ENCODE measurements around the gene METTL24.

The METTL24 gene

DNA sequence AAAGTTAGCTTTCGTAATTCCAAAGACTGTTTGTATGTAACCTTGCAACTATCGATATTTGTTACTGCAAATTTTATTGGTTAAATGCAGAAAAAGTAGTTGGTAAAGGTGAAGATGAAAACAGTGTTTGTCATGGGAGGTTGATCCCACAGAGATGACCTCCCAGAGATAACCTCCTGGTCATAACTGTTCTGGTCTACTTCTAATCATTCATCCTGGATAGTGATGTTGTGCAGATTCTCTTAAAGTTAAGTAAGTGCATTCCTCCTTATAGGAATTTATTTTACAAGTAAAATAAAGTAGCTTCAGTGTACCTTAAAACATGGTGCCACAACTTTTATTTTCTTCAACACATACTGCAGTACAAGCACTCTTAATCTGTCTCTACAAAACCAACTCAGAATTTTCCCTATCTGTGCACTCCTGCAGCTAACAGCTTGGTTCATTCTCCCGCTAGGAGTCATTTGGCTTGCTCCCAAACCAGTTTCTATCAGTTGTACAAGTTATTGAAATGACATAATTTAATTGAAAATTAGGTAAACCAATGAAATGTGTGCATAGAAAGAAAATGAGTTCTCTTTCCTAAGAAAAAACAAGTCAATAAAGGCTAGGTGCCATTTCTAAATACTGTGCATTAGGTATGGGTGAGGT lies 19.2 kb downstream of the METTL24 start:
- H3K27me3 Mint-ChIP-seq, result peaks cover 1% of the 10 kb centered on the region
- no peak overlapping the region for H3K4me3 Mint-ChIP-seq
- no peaks in the 10 kb centered on the region for H3K36me3 Mint-ChIP-seq (ENCODE audit: low read depth)

DNA sequence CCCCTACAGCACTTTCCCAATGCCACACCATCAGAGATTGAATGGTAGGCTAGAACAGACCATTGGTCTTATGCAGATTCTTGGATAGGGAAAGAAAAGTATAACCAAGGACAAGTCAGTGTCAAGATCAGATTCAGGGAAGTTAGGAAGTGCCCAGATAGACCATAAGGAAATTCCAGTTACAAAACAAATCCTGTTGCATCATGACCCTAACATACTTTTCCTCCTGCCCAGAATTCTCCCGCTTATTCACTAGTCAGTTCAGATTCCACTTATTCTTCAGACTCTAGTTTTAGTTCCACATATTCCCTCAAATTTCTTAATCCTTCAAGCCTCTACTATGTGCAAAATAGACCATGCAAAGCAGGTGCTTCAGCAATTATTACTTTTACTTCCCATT lies 20.7 kb downstream of the METTL24 start:
- Mint-ChIP-seq H3K36me3 (ENCODE audit: low read depth) (no peaks in the 10 kb centered on the region), H3K27me3 (peaks cover 1% of the 10 kb centered on the region), H3K4me3 (no peak overlapping the region), H3K27ac (no peak overlapping the region), H3K9me3 (no peaks in the 10 kb centered on the region), H3K4me1 (ENCODE audit: low read depth) (peaks cover 10% of the 10 kb centered on the region)
- intact Hi-C loops (cut with micrococcal nuclease), result no loop called here

More for the DNA sequence above, 19.2 kb downstream of the METTL24 start:
- H3K9me3 Mint-ChIP-seq, result no peaks in the 10 kb centered on the region
- H3K27ac Mint-ChIP-seq, result no peak overlapping the region
- intact Hi-C loops (cut with micrococcal nuclease), result no loop called here
- peaks cover 10% of the 10 kb centered on the region for H3K4me1 Mint-ChIP-seq (ENCODE audit: low read depth)

GRCh38 chr6:110334423-110335180 lies 23.5 kb downstream of the METTL24 start:
- H3K9me3 Mint-ChIP-seq, result no peaks in the 10 kb centered on the region
- intact Hi-C loops (cut with micrococcal nuclease), result no loop called here
- peaks cover 10% of the 10 kb centered on the region for H3K4me1 Mint-ChIP-seq (ENCODE audit: low read depth)
- no peak overlapping the region for H3K4me3 Mint-ChIP-seq
- no peaks in the 10 kb centered on the region for H3K36me3 Mint-ChIP-seq (ENCODE audit: low read depth)
- no peak overlapping the region for H3K27ac Mint-ChIP-seq
- no peaks in the 10 kb centered on the region for H3K27me3 Mint-ChIP-seq

DNA sequence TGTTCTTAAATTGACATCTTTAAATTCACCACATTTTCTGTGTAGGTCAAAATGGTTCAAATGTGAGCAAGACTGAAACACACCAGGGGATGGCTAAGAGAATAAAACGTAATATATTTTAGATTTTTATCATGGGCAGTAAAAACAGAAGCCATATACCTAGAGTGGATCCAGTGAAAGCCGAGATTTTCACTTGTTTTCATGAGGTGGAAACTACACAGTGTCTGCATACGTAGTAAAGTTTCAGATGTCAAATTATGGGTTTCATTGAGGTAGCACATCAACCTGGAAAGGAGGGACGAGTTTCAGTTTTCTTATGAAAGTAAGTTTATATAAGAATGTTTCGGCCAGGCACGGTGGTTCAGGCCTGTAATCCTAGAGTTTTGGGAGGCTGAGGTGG lies 25.9 kb downstream of the METTL24 start:
- Mint-ChIP-seq H3K4me3 (no peak overlapping the region), H3K4me1 (ENCODE audit: low read depth) (peaks cover 4% of the 10 kb centered on the region), H3K27me3 (no peaks in the 10 kb centered on the region), H3K9me3 (no peaks in the 10 kb centered on the region), H3K36me3 (ENCODE audit: low read depth) (no peaks in the 10 kb centered on the region), H3K27ac (no peak overlapping the region)
- intact Hi-C loops (cut with micrococcal nuclease), result no loop called here

DNA sequence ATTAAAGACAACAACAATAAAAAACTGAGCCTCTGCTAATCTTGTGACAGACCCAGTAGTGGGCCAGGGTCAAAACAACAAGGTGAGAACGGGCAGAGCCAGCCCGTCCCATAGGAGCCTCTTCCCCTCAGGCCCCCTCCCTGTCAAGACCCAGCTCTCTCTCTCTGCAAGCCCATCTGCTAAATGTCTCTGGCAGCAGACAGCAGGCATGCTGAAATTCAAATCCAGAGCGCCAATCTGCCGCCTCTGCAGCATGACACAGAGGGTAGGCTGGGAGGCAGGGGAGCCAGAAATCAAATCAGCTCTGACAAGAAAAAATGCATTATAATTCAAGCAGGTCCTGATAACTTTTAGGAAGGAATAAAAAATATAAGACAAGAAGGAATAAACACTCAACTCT lies 26.3 kb downstream of the METTL24 start:
- intact Hi-C loops (cut with micrococcal nuclease), result no loop called here
- no peaks in the 10 kb centered on the region for H3K4me1 Mint-ChIP-seq (ENCODE audit: low read depth)
- no peak overlapping the region for H3K4me3 Mint-ChIP-seq
- H3K27ac Mint-ChIP-seq, result no peak overlapping the region
- no peaks in the 10 kb centered on the region for H3K9me3 Mint-ChIP-seq
- H3K36me3 Mint-ChIP-seq (ENCODE audit: low read depth), result no peaks in the 10 kb centered on the region
- H3K27me3 Mint-ChIP-seq, result no peaks in the 10 kb centered on the region

DNA sequence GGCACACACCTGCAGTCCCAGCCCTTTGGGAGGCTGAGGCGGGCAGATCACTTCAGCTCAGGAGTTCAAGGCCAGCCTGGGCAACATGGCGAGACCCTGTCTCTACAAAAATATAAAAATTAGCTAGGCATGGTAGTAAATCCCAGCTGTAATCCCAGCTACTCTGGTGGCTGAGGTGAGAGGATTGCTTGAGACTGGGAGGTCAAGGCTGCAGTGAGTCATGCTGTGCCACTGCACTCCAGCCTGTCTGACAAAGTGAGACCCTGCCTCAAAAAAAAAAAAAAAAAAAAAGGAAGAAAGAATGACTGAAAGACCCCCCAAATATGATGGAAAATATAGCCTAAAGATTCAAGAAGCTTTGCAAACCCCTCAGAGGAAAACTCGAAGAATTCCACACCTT lies 26.8 kb downstream of the METTL24 start:
- no peaks in the 10 kb centered on the region for H3K4me1 Mint-ChIP-seq (ENCODE audit: low read depth)
- no peak overlapping the region for H3K27ac Mint-ChIP-seq
- no peaks in the 10 kb centered on the region for H3K9me3 Mint-ChIP-seq
- H3K36me3 Mint-ChIP-seq (ENCODE audit: low read depth), result no peaks in the 10 kb centered on the region
- no peak overlapping the region for H3K4me3 Mint-ChIP-seq
- intact Hi-C loops (cut with micrococcal nuclease), result no loop called here
- H3K27me3 Mint-ChIP-seq, result no peaks in the 10 kb centered on the region

DNA sequence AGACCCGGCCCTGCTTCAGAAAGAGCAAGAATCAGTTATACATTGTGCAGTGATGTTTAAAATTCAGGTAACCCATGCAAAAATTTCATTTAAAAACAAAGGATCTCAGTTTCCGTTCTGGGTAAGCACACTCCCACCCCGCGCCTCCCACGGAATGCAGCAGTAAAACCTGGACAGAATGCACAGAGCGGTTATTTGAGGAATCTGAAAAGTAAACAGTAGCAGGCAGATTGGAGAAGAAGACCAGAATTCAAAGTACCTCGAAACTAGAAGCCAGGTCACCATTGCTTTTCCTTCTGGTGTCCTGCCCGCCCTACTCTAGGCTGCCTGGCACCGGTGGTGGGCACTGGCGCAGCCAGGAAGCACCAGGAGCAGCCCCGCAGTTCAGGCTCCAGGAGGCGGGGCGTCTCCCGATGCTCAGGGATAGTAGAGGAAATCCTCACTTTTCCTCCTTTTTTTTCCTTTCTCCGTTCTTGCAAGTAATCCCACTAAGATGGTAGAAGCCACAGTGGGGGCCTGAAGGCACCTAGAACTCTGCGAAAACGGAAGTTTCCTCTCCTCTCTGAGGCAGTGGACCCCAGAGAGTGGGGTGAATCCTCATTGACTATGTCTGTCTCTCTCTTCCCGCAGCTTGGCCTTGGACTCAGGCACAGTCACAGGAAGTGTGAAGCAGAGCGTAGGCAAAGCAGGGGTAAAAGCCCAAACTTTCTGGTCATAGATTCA lies 28.3 kb downstream of the METTL24 start:
- peaks cover 6% of the 10 kb centered on the region for H3K4me1 Mint-ChIP-seq (ENCODE audit: low read depth)

DNA sequence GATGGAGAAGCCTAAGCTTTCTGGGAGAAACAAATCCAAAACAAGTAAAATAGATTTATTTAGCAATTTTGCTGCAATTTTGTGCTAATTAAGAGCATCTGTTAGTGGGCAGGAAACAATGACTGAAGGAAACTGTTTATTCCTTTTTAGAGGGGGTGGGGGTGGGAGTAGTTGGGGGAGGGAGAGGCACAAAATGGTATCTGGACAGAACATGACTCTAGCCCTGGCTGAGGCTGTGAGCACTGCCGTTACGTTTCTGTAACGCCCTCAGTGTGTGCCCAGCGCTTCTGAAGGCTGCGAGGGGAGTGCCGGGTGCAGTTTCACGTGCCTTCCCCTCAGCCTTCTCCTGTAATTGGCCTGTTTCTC lies 28.8 kb downstream of the METTL24 start:
- Mint-ChIP-seq H3K4me1 (ENCODE audit: low read depth) (peaks cover 6% of the 10 kb centered on the region), H3K9me3 (no peaks in the 10 kb centered on the region), H3K27me3 (no peaks in the 10 kb centered on the region), H3K36me3 (ENCODE audit: low read depth) (no peaks in the 10 kb centered on the region), H3K4me3 (no peak overlapping the region), H3K27ac (no peak overlapping the region)
- intact Hi-C loops (cut with micrococcal nuclease), result no loop called here

More for the DNA sequence above, 28.3 kb downstream of the METTL24 start:
- intact Hi-C loops (cut with micrococcal nuclease), result no loop called here
- Mint-ChIP-seq H3K36me3 (ENCODE audit: low read depth) (no peaks in the 10 kb centered on the region), H3K27ac (no peak overlapping the region), H3K9me3 (no peaks in the 10 kb centered on the region), H3K27me3 (no peaks in the 10 kb centered on the region), H3K4me3 (no peak overlapping the region)

DNA sequence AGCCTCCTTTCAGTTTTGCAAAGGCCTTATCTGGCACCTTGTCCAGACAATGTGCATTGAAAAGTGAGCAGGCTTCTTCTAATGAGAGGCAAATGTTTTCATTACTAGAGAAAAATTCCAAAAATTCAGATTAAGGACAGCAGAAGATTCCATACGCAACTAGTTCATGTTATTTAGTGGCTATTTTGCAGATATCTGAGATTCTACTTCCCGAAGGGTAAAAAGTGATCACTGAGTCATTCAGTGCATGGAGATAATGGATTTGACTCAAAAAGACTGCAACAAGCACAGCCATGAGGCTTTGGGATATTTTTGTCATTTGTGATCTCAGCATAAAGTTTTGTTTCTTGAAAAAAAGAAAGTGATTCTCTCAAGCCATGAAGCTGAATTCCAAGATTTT lies 29.9 kb downstream of the METTL24 start:
- no peak overlapping the region for H3K4me3 Mint-ChIP-seq
- peaks cover 8% of the 10 kb centered on the region for H3K4me1 Mint-ChIP-seq (ENCODE audit: low read depth)
- intact Hi-C loops (cut with micrococcal nuclease), result no loop called here
- no peaks in the 10 kb centered on the region for H3K36me3 Mint-ChIP-seq (ENCODE audit: low read depth)
- H3K9me3 Mint-ChIP-seq, result no peaks in the 10 kb centered on the region
- no peak overlapping the region for H3K27ac Mint-ChIP-seq
- H3K27me3 Mint-ChIP-seq, result no peaks in the 10 kb centered on the region

DNA sequence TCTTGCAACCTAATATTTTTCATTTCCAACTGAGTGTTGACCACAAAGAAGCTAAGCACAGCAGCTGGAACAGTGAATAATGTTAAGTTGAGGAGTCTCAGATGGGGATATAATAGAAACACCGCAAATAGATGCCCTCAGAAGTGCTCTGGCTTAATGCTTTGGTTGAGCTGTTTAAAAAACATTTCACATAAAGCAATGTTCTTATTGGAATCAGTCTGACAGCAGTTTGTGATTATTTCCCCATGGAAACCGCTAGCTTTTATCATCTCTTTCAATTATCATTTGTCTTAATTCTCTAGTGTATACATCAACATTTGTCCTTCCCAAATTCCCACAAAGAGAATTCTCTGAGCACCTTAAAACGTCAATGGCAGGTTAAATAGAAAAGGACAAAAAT lies 30.8 kb downstream of the METTL24 start:
- intact Hi-C loops (cut with micrococcal nuclease), result no loop called here
- Mint-ChIP-seq H3K27me3 (no peaks in the 10 kb centered on the region), H3K27ac (no peak overlapping the region), H3K9me3 (no peaks in the 10 kb centered on the region), H3K4me3 (no peak overlapping the region), H3K4me1 (ENCODE audit: low read depth) (peaks cover 17% of the 10 kb centered on the region), H3K36me3 (ENCODE audit: low read depth) (no peaks in the 10 kb centered on the region)

- Mint-ChIP-seq H3K27ac (no peak overlapping the region), H3K9me3 (no peaks in the 10 kb centered on the region), H3K4me1 (ENCODE audit: low read depth) (peaks cover 22% of the 10 kb centered on the region), H3K27me3 (no peaks in the 10 kb centered on the region), H3K4me3 (no peak overlapping the region), H3K36me3 (ENCODE audit: low read depth) (no peaks in the 10 kb centered on the region)
- intact Hi-C loops (cut with micrococcal nuclease), result no loop called here
Measured at GRCh38 chr6:110326609-110327008, 31.5 kb downstream of the METTL24 start.

DNA sequence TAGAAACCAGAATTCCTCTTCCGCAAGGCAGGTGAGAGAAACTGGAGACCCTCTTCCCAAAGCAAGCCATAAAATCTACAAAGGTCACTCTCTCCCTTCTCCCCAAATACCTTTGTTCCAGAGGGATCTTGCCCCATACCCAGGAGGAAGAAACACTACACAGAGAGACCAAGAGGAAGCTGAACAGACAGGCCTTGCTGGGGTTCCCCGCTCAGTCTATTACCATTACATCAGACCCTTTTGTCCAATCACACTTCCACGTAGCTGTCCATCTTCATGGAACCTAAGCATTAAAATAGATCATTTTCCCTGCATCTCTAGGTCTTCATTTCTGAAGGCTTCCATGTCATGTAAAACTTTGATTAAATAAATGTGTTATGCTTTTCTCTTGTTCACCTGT lies 32.1 kb downstream of the METTL24 start:
- Mint-ChIP-seq H3K27ac (no peak overlapping the region), H3K4me1 (ENCODE audit: low read depth) (peaks cover 22% of the 10 kb centered on the region), H3K9me3 (no peaks in the 10 kb centered on the region), H3K27me3 (no peaks in the 10 kb centered on the region), H3K36me3 (ENCODE audit: low read depth) (no peaks in the 10 kb centered on the region), H3K4me3 (no peak overlapping the region)
- intact Hi-C loops (cut with micrococcal nuclease), result no loop called here

GRCh38 chr6:110325197-110325596 lies 33.0 kb downstream of the METTL24 start:
- intact Hi-C loops (cut with micrococcal nuclease), result no loop called here
- Mint-ChIP-seq H3K4me3 (no peak overlapping the region), H3K4me1 (ENCODE audit: low read depth) (peaks cover 22% of the 10 kb centered on the region), H3K27ac (no peak overlapping the region), H3K27me3 (no peaks in the 10 kb centered on the region), H3K36me3 (ENCODE audit: low read depth) (no peaks in the 10 kb centered on the region), H3K9me3 (no peaks in the 10 kb centered on the region)

GRCh38 chr6:110324548-110324947 lies 33.6 kb downstream of the METTL24 start:
- Mint-ChIP-seq H3K9me3 (no peaks in the 10 kb centered on the region), H3K27ac (no peak overlapping the region), H3K4me1 (ENCODE audit: low read depth) (peaks cover 22% of the 10 kb centered on the region), H3K4me3 (no peak overlapping the region), H3K36me3 (ENCODE audit: low read depth) (no peaks in the 10 kb centered on the region), H3K27me3 (no peaks in the 10 kb centered on the region)
- intact Hi-C loops (cut with micrococcal nuclease), result no loop called here

Data from dendritic cell treated with granulocyte-macrophage colony-stimulating factor and Interleukin-4, amounts not matched to agents 40 ng/mL and 50 ng/mL, for 4 days (primary cell).